ENCODE data around the gene CEP128. TPM values are rescaled to one million over a fixed set of nuclear protein-coding genes. Genes with fewer than 3 reads are reported as not detected.

Gene CEP128
- total RNA-seq, 1 experiment from 2014 or later: 16.7 TPM

DNA sequence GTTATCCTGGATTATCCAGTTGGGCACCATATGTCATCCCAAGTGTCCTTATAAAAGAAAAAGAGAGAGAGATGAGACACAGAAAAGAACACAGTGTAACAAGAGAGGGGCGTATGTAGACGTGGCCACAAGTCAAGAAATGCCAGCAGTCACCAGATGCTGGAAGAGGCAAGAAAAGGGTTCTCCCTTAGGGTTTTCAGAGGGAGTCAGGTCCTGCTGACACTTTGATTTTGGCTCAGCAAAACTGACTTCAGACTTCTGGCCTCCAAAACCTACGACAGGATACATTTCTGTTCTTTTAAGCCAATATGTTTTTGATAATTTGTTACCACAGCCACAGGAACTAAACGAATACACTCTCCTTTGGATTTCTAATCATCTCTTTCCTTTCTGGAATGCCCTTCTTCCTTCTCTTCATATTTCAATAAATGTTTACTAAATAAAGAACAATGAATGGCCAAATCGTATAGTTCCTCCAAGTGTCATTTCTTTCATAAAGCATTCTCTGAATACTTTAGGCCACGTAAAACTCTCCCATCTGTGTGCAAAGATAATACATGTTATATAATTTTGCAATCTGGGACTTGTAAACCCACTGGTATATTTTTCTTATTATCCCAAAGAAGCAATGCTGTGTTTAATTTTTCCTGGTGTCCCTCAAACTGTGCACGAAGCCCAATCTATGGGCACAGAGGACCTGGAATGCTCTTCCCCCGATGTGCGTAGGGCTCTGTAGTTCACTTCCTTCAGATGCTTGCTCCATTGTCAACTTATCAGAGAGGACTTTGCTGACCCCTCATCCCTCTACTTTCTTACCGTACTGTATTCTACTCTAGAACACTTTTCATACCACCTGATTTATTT is 303.6 kb downstream of the CEP128 start:
- peak overlapping the region; percentile 73 for H3K27ac Mint-ChIP-seq (ENCODE audit: unreplicated experiment)
- CTCF ChIA-PET: no interaction called here
- peaks cover 8% of the 10 kb centered on the region for H3K4me1 Mint-ChIP-seq (ENCODE audit: low read depth, unreplicated experiment)

DNA sequence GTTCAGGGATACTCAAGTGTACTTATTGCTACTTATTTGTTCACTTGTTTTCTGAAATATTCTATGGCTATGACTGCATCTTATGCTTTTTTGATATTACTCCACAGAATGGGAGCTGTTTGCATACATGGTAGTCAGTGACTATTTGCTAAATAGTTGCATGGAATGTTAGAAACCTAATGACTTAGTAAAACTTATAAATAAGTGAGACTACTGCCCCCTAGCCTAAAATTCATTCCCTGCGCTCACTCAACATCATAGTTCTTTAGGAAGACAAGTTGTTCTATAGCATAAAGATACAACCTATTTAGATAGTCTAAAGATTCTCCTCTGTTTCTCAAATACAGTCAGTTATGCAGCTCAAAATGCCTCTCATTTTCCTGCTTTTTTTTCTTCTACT is 305.5 kb downstream of the CEP128 start:
- ChIA-PET CTCF (no interaction called here), POLR2A (no interaction called here)
- no peak for DNase-seq
- Histone ChIP-seq H3K4me1 (no peaks in the 10 kb centered on the region), H3K4me3 (ENCODE audit: low read depth, low read length) (no peak overlapping the region), H3K9me3 (no peaks in the 10 kb centered on the region), H3K27me3 (replicated peaks; ENCODE audit: control insufficient read depth, insufficient read depth, low read length) (no peaks in the 10 kb centered on the region), H3K36me3 (ENCODE audit: control insufficient read depth, insufficient read depth, low read length) (no peaks in the 10 kb centered on the region)
- H3K27ac Mint-ChIP-seq (ENCODE audit: unreplicated experiment): no peak overlapping the region
- no TSS peak for BruUV-seq (replicated peaks)
- no peaks in the 10 kb centered on the region for H3K27me3 Mint-ChIP-seq (ENCODE audit: insufficient read depth, unreplicated experiment)
- TF ChIP-seq, protein P1, sequence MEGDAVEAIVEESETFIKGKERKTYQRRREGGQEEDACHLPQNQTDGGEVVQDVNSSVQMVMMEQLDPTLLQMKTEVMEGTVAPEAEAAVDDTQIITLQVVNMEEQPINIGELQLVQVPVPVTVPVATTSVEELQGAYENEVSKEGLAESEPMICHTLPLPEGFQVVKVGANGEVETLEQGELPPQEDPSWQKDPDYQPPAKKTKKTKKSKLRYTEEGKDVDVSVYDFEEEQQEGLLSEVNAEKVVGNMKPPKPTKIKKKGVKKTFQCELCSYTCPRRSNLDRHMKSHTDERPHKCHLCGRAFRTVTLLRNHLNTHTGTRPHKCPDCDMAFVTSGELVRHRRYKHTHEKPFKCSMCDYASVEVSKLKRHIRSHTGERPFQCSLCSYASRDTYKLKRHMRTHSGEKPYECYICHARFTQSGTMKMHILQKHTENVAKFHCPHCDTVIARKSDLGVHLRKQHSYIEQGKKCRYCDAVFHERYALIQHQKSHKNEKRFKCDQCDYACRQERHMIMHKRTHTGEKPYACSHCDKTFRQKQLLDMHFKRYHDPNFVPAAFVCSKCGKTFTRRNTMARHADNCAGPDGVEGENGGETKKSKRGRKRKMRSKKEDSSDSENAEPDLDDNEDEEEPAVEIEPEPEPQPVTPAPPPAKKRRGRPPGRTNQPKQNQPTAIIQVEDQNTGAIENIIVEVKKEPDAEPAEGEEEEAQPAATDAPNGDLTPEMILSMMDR (IDR thresholded peaks at IDR 0.05; ENCODE audit: insufficient read depth in 1 of 2, low read depth in 1 of 2, low read length in 1 of 2, severe bottlenecking in 1 of 2, unreplicated experiment in 1 of 2): peak in 1 of 2 experiments; percentile 11
- H3K36me3 Mint-ChIP-seq (ENCODE audit: insufficient read depth, unreplicated experiment): no peaks in the 10 kb centered on the region
- intact Hi-C loops (cut with micrococcal nuclease; ENCODE audit: unreplicated experiment): no loop called here
- no peak overlapping the region for H3K4me3 Mint-ChIP-seq (ENCODE audit: unreplicated experiment)
- peaks cover 8% of the 10 kb centered on the region for H3K4me1 Mint-ChIP-seq (ENCODE audit: low read depth, unreplicated experiment)
- H3K9me3 Mint-ChIP-seq (ENCODE audit: unreplicated experiment): peaks cover 8% of the 10 kb centered on the region

More for the DNA sequence above, 303.6 kb downstream of the CEP128 start:
- no peaks in the 10 kb centered on the region for H3K4me1 ChIP-seq
- Mint-ChIP-seq H3K4me3 (ENCODE audit: unreplicated experiment) (no peak overlapping the region), H3K9me3 (ENCODE audit: unreplicated experiment) (peaks cover 8% of the 10 kb centered on the region), H3K27me3 (ENCODE audit: insufficient read depth, unreplicated experiment) (no peaks in the 10 kb centered on the region), H3K36me3 (ENCODE audit: insufficient read depth, unreplicated experiment) (no peaks in the 10 kb centered on the region)
- no peaks in the 10 kb centered on the region for H3K27me3 ChIP-seq (replicated peaks; ENCODE audit: control insufficient read depth, insufficient read depth, low read length)
- intact Hi-C loops (cut with micrococcal nuclease; ENCODE audit: unreplicated experiment): no loop called here
- TF ChIP-seq, protein P1 (IDR thresholded peaks at IDR 0.05; ENCODE audit: insufficient read depth in 1 of 2, low read depth in 1 of 2, low read length in 1 of 2, severe bottlenecking in 1 of 2, unreplicated experiment in 1 of 2): no peak
- H3K9me3 ChIP-seq: no peaks in the 10 kb centered on the region
- POLR2A ChIA-PET: no interaction called here
- DNase-seq: no peak
- H3K4me3 ChIP-seq (ENCODE audit: low read depth, low read length): no peak overlapping the region
- BruUV-seq (replicated peaks): no TSS peak
- no peaks in the 10 kb centered on the region for H3K36me3 ChIP-seq (ENCODE audit: control insufficient read depth, insufficient read depth, low read length)

DNA sequence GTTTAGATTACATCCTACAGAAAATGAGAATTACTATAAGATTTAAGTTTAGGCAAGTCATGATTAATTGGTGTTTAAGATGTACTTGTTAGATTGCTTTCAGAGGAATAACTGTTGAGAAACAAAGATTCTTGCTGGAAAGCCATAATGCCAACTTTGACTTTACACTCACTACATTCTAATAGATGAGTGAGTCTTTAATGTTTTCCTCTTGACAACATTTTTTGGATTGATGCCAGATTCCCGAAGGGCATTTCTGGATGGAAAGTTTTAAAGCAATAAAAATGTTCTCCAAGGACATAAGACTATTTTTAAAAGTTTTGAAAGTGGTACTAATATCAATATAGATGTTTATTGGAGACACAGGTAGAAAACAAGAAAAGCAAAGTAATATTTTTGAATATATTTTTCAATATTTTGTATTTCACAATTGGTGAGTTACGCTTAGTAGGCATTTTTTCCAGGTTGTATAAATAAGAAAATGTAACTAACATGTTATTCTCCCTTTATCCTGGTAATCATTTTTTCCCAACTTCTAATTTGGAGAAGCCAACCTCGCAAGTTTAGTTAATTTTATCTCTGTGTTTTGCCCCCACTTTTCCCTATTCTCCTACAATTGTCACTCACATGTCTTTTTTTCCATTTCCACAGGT is 307.3 kb downstream of the CEP128 start:
- H3K9me3 ChIP-seq: no peaks in the 10 kb centered on the region
- no peaks in the 10 kb centered on the region; the same call in 1 of the 2 replicates for H3K4me1 ChIP-seq
- no peaks in the 10 kb centered on the region for H3K36me3 ChIP-seq (ENCODE audit: control insufficient read depth, insufficient read depth, low read length)
- intact Hi-C loops (cut with micrococcal nuclease; ENCODE audit: unreplicated experiment): no loop called here
- Mint-ChIP-seq H3K4me3 (ENCODE audit: unreplicated experiment) (no peak overlapping the region), H3K27me3 (ENCODE audit: insufficient read depth, unreplicated experiment) (no peaks in the 10 kb centered on the region), H3K9me3 (ENCODE audit: unreplicated experiment) (peaks cover 8% of the 10 kb centered on the region), H3K27ac (ENCODE audit: unreplicated experiment) (no peak overlapping the region), H3K4me1 (ENCODE audit: low read depth, unreplicated experiment) (peaks cover 8% of the 10 kb centered on the region), H3K36me3 (ENCODE audit: insufficient read depth, unreplicated experiment) (no peaks in the 10 kb centered on the region)
- H3K4me3 ChIP-seq (ENCODE audit: low read depth, low read length): no peak overlapping the region
- no peaks in the 10 kb centered on the region for H3K27me3 ChIP-seq (replicated peaks; ENCODE audit: control insufficient read depth, insufficient read depth, low read length)
- no peak for DNase-seq
- no TSS peak for BruUV-seq (replicated peaks)
- TF ChIP-seq, protein P1 (IDR thresholded peaks at IDR 0.05; ENCODE audit: insufficient read depth in 1 of 2, low read depth in 1 of 2, low read length in 1 of 2, severe bottlenecking in 1 of 2, unreplicated experiment in 1 of 2): no peak
- POLR2A ChIA-PET: no interaction called here
- CTCF ChIA-PET: no interaction called here

Measured in Caco-2 (cell line).